Measurements from ENCODE around the gene NOVA2. TPM values are rescaled to one million over a fixed set of nuclear protein-coding genes. Genes with fewer than 3 reads are reported as not detected.

Gene NOVA2
- total RNA-seq, 1 donor from 2014 or later, result not detected

DNA sequence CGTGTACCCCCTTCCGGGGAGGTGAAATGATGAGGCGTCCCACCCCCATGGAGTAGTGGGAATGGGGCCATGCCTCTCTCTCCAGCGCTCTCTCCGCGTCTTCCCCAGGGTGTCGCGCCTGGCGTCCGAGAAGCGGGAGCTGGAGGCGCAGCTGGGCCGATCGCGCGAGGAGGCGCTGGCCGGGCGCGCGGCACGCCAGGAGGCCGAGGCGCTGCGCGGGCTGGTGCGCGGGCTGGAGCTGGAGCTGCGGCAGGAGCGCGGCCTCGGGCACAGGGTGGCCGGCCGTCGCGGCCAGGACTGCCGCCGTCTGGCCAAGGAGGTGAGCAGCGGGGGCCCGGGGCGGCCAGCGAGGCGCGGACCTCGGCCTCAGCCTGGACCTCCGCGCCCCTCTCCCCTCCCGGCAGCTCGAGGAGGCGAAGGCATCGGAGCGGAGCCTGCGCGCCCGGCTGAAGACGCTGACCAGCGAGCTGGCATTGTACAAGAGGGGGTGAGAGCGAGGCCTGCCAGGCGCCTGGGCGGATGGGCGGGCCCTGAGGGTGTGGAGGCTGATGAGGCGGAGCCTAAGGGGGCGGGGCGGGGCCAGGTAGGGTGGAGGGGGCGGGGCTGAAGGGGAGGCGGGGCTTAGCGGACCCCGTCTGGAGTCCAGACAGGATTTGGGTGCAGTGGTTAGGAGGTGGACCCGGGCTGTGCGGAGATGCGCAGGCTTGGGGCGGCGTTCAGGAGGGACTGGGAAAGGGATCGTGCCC is 41.4 kb upstream of the NOVA2 start:
- H3K36me3 Mint-ChIP-seq (ENCODE audit: low read depth), result peaks cover 10% of the 10 kb centered on the region
- DNase-seq, result peak; percentile 90
- peaks cover 13% of the 10 kb centered on the region for H3K27me3 Mint-ChIP-seq
- H3K4me3 Mint-ChIP-seq, result peak overlapping the region; percentile 81
- intact Hi-C loops (cut with micrococcal nuclease), result no loop called here
- no peaks in the 10 kb centered on the region for H3K9me3 Mint-ChIP-seq
- peaks cover 16% of the 10 kb centered on the region for H3K4me1 Mint-ChIP-seq
- peak overlapping the region; percentile 16 for H3K27ac Mint-ChIP-seq

GRCh38 chr19:46014534-46014933 is 40.9 kb upstream of the NOVA2 start:
- H3K27me3 Mint-ChIP-seq, result peaks cover 13% of the 10 kb centered on the region
- H3K27ac Mint-ChIP-seq, result no peak overlapping the region
- intact Hi-C loops (cut with micrococcal nuclease), result no loop called here
- no peak for DNase-seq
- H3K4me1 Mint-ChIP-seq, result peaks cover 16% of the 10 kb centered on the region
- peak overlapping the region; percentile 66 for H3K4me3 Mint-ChIP-seq
- H3K9me3 Mint-ChIP-seq, result no peaks in the 10 kb centered on the region
- H3K36me3 Mint-ChIP-seq (ENCODE audit: low read depth), result peaks cover 10% of the 10 kb centered on the region

GRCh38 chr19:46009530-46010510 is 36.2 kb upstream of the NOVA2 start:
- no peak overlapping the region for H3K4me3 Mint-ChIP-seq
- peaks cover 5% of the 10 kb centered on the region for H3K27me3 Mint-ChIP-seq
- H3K9me3 Mint-ChIP-seq, result no peaks in the 10 kb centered on the region
- H3K36me3 Mint-ChIP-seq (ENCODE audit: low read depth), result peaks cover 21% of the 10 kb centered on the region
- peak; percentile 90 for DNase-seq
- peaks cover 4% of the 10 kb centered on the region for H3K4me1 Mint-ChIP-seq
- intact Hi-C loops (cut with micrococcal nuclease), result no loop called here
- no peak overlapping the region for H3K27ac Mint-ChIP-seq

GRCh38 chr19:46006411-46006810 is 32.7 kb upstream of the NOVA2 start:
- H3K4me1 Mint-ChIP-seq, result no peaks in the 10 kb centered on the region
- H3K36me3 Mint-ChIP-seq (ENCODE audit: low read depth), result peaks cover 19% of the 10 kb centered on the region
- H3K27ac Mint-ChIP-seq, result no peak overlapping the region
- no peak overlapping the region for H3K4me3 Mint-ChIP-seq
- no peak for DNase-seq
- no peaks in the 10 kb centered on the region for H3K27me3 Mint-ChIP-seq
- no peaks in the 10 kb centered on the region for H3K9me3 Mint-ChIP-seq
- intact Hi-C loops (cut with micrococcal nuclease), result no loop called here

DNA sequence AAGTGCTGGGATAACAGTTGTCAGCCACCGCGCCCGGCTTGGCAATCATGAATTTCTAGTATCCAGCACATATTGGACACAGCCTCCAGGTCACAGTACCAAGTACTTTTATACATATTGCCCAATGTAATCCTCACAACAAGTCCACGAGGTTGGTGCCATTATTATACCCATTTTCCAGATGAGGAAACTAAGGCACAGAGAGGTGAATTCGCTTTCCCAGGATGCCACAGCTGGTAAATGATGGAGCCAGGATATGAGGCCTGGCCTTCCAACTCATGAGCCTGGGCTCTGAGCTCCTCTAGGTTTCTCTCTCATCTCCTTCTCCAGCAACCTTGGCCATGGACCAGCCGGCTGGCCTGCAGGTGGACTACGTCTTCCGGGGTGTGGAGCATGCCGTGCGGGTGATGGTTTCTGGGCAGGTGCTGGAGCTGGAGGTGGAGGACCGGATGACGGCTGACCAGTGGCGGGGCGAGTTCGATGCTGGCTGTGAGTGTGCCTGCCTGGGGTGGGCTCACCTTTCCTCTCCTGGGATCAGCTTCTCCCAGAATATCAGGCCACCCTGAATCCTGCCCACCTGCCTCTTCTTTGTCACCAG is 29.1 kb upstream of the NOVA2 start:
- no peak overlapping the region for H3K27ac Mint-ChIP-seq
- H3K4me1 Mint-ChIP-seq, result peaks cover 23% of the 10 kb centered on the region
- peaks cover 5% of the 10 kb centered on the region for H3K27me3 Mint-ChIP-seq
- H3K4me3 Mint-ChIP-seq, result no peak overlapping the region
- H3K9me3 Mint-ChIP-seq, result no peaks in the 10 kb centered on the region
- DNase-seq, result no peak
- H3K36me3 Mint-ChIP-seq (ENCODE audit: low read depth), result peaks cover 14% of the 10 kb centered on the region
- intact Hi-C loops (cut with micrococcal nuclease), result no loop called here

DNA sequence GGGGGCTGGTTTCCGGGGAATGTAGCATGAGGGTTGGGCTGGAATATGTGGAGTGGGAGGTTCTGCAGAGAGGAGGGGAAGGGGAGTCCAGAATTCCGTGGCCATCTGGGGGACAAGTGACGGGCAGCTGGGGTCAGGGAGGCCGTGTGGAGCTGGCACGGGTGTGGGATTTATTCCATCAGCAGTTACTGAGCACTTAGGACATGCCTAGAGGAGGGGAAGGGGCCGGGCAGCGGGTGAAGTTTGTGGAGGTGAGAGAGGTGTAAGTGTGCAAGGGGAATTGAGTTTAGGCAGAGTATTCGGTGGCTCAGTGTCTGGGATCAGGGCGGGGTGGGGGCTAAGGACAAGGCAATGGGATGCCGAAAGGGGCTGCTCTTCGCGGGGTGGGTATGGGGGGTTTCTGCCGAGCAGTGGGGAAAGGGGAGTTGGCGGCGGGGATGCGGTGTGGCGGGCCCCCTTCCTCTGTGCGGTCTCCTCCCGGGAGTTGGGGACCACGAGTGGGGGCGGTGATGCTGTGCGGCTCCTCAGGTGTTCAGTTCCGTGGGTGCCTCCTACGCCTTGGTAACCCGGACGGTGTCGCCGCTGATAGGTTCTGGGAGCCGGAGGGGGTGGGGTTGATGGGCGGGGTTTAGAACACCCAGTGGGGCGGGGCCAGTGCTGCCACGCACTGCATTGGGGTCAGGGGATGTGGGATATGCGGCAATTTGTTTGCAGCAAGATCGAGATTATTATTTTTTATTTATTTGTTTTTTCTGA is 27.0 kb upstream of the NOVA2 start:
- intact Hi-C loops (cut with micrococcal nuclease), result no loop called here
- peaks cover 5% of the 10 kb centered on the region for H3K27me3 Mint-ChIP-seq
- H3K27ac Mint-ChIP-seq, result peak overlapping the region; percentile 71

DNA sequence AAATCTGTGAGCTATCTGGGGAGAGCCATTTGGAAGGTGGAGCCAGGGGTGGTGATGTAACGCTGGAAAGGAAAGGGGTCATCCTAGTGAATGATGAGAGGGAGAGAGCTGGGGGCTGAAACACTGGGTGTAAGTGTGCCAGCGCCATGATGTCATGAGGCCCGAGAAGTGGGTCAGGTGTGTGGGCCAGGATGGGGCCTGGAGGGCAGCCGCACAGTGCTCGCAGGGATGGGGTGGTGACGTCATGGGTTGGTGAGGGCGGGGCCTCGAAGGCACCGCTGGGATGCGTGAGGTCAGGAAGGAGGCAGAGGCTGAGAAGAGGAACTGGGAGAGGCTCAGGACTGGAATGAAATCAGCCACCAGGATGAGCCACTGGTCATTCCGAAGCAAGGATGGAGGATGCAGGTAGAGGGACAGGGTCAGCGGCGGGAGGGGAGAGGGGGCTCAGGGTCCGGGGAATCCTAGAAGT is 26.0 kb upstream of the NOVA2 start:
- H3K27me3 Mint-ChIP-seq, result peaks cover 5% of the 10 kb centered on the region
- no peak overlapping the region for H3K27ac Mint-ChIP-seq
- peak overlapping the region; percentile 20 for H3K4me3 Mint-ChIP-seq
- H3K9me3 Mint-ChIP-seq, result no peaks in the 10 kb centered on the region
- peak; percentile 67 for DNase-seq
- peaks cover 7% of the 10 kb centered on the region for H3K36me3 Mint-ChIP-seq (ENCODE audit: low read depth)
- peaks cover 29% of the 10 kb centered on the region for H3K4me1 Mint-ChIP-seq
- intact Hi-C loops (cut with micrococcal nuclease), result no loop called here

More for the DNA sequence above, 27.0 kb upstream of the NOVA2 start:
- Mint-ChIP-seq H3K4me1 (peaks cover 29% of the 10 kb centered on the region), H3K36me3 (ENCODE audit: low read depth) (peaks cover 11% of the 10 kb centered on the region), H3K9me3 (no peaks in the 10 kb centered on the region), H3K4me3 (peak overlapping the region; percentile 81)
- DNase-seq, result peak; percentile 88

DNA sequence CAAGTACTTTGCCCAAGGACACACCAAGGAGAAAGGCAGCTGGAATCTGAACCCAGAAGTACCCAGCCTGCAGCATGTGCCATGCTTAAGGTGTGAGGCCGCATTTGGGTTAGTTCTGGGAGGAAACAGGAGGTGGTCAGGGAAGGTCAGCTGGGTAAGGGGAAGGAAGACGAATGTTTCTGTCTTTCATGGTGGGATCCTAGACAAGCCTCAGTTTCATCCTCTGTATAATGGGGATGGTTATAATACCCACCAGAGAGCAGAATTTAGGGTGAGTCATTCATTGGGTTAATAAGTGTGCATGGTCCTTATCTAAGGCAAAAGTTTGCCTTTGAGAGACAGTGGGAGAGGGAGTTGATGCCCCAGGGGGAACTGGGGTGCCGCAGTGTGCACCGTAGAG is 25.2 kb upstream of the NOVA2 start:
- Mint-ChIP-seq H3K9me3 (no peaks in the 10 kb centered on the region), H3K4me3 (peak overlapping the region; percentile 20), H3K27me3 (peaks cover 5% of the 10 kb centered on the region), H3K27ac (no peak overlapping the region), H3K36me3 (ENCODE audit: low read depth) (peaks cover 7% of the 10 kb centered on the region), H3K4me1 (peaks cover 29% of the 10 kb centered on the region)
- intact Hi-C loops (cut with micrococcal nuclease), result no loop called here
- no peak for DNase-seq

- Mint-ChIP-seq H3K9me3 (no peaks in the 10 kb centered on the region), H3K4me3 (no peak overlapping the region), H3K4me1 (peaks cover 29% of the 10 kb centered on the region), H3K27me3 (peaks cover 5% of the 10 kb centered on the region), H3K36me3 (ENCODE audit: low read depth) (peaks cover 5% of the 10 kb centered on the region), H3K27ac (no peak overlapping the region)
- intact Hi-C loops (cut with micrococcal nuclease), result no loop called here
- DNase-seq, result no peak
These were observed 23.3 kb upstream of the NOVA2 start for GRCh38 chr19:45996933-45997332.

GRCh38 chr19:45995715-45996385 is 22.2 kb upstream of the NOVA2 start:
- Mint-ChIP-seq H3K27ac (no peak overlapping the region), H3K36me3 (ENCODE audit: low read depth) (peaks cover 4% of the 10 kb centered on the region), H3K27me3 (peaks cover 6% of the 10 kb centered on the region), H3K4me1 (peaks cover 27% of the 10 kb centered on the region), H3K4me3 (no peak overlapping the region), H3K9me3 (no peaks in the 10 kb centered on the region)
- intact Hi-C loops (cut with micrococcal nuclease), result loop anchor here (1.0 to 2.0 kb wide), 4 partner anchors 94 to 203 kb away; partner anchors contain the start of genes DMWD, IRF2BP1, MYPOP and SYMPK
- no peak for DNase-seq

- H3K9me3 Mint-ChIP-seq, result no peaks in the 10 kb centered on the region
- peak; percentile 99 for DNase-seq
- no peak within 1 kb of the TSS for H3K27ac Mint-ChIP-seq
- peaks cover 2% of the 10 kb centered on the region for H3K36me3 Mint-ChIP-seq (ENCODE audit: low read depth)
- peaks cover 6% of the 10 kb centered on the region for H3K27me3 Mint-ChIP-seq
- no peak within 1 kb of the TSS for H3K4me3 Mint-ChIP-seq
- intact Hi-C loops (cut with micrococcal nuclease), result loop anchor here (1.0 to 2.0 kb wide), 4 partner anchors 93 to 202 kb away; partner anchors contain the start of genes DMWD, IRF2BP1, MYPOP and SYMPK
- H3K4me1 Mint-ChIP-seq, result peaks cover 20% of the 10 kb centered on the region
These were observed 21.5 kb upstream of the NOVA2 start, which contains the start of gene CCDC61 for GRCh38 chr19:45994998-45995714. Gene CCDC61, plus strand, starts transcription at chr19:45995467. Its CDS starts 7,552 bp downstream, at chr19:46003019.

DNA sequence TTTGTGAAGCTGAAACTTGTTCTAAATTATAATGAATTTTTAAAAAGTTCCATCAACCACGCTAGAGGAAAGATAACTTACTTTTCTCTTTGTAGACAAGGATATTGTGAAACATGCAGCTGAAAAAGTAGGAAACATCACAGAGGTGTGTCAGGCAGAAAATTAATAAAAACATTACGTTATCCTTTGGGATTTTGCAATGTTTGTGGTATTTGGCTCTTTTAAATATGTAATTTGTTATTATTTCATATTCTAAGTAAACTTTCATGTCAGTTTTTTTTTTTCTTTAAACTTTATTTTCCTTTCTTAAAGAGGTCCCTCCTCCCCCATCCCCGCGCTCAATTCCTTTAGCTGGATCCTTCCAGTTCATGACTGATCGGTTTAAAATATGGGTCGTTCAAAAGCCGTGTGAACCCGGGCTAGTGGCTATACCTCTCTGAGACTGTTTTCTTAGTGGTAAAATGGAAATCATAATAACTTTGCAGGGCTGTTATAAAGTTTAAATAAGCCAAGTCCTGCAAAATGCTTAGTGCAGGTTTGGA is 20.9 kb upstream of the NOVA2 start:
- H3K36me3 Mint-ChIP-seq (ENCODE audit: low read depth), result peaks cover 2% of the 10 kb centered on the region
- no peak overlapping the region for H3K4me3 Mint-ChIP-seq
- H3K27me3 Mint-ChIP-seq, result peaks cover 9% of the 10 kb centered on the region
- H3K27ac Mint-ChIP-seq, result no peak overlapping the region
- H3K9me3 Mint-ChIP-seq, result no peaks in the 10 kb centered on the region
- DNase-seq, result no peak
- intact Hi-C loops (cut with micrococcal nuclease), result loop anchor here (2.0 kb wide), 1 partner anchor 202 kb away; the partner anchor contains the start of gene DMWD
- peaks cover 15% of the 10 kb centered on the region for H3K4me1 Mint-ChIP-seq

All from activated CD4-positive, alpha-beta T cell treated with anti-CD3 and anti-CD28 coated beads, Interleukin-2, amount 10 ng/mL, durations not matched to agents 24 days and 14 days (primary cell).